ENCODE data around the gene FBXW8.

The FBXW8 gene

GRCh38 chr12:117063162-117063911 lies 152.6 kb downstream of the FBXW8 start:
- DNase-seq = no peak

GRCh38 chr12:117064049-117064448 lies 153.3 kb downstream of the FBXW8 start:
- DNase-seq = no peak

- DNase-seq = no peak
Measured at GRCh38 chr12:117064596-117064995, 153.8 kb downstream of the FBXW8 start.

GRCh38 chr12:117067016-117067415 lies 156.3 kb downstream of the FBXW8 start:
- no peak for DNase-seq

GRCh38 chr12:117067638-117068037 lies 156.9 kb downstream of the FBXW8 start:
- no peak for DNase-seq

- no peak for DNase-seq
Measured at GRCh38 chr12:117068492-117068891, 157.7 kb downstream of the FBXW8 start.

GRCh38 chr12:117069101-117069797 lies 158.5 kb downstream of the FBXW8 start:
- no peak for DNase-seq

- no peak for DNase-seq
Measured at GRCh38 chr12:117069926-117070900, 159.5 kb downstream of the FBXW8 start.

- no peak for DNase-seq
Measured at GRCh38 chr12:117071009-117071408, 160.3 kb downstream of the FBXW8 start.

GRCh38 chr12:117072106-117072505 lies 161.4 kb downstream of the FBXW8 start:
- no peak for DNase-seq

- no peak for DNase-seq
Measured at GRCh38 chr12:117072736-117073490, 162.2 kb downstream of the FBXW8 start.

GRCh38 chr12:117073611-117074010 lies 162.9 kb downstream of the FBXW8 start:
- no peak for DNase-seq

GRCh38 chr12:117076410-117077372 lies 165.9 kb downstream of the FBXW8 start:
- no peak for DNase-seq

GRCh38 chr12:117079487-117079886 lies 168.7 kb downstream of the FBXW8 start:
- DNase-seq = no peak

GRCh38 chr12:117080661-117081144 lies 170.0 kb downstream of the FBXW8 start:
- DNase-seq = no peak
